Measurements from ENCODE around the gene RYR1.
A peak's percentile ranks its signal among the peaks of the same experiment; 100 is the strongest.
"Not testable (repeated sequence)": the region's sequence is repeated elsewhere in the genome, so short reads cannot be mapped to it uniquely, and the experiment has no call there.

Gene RYR1

GRCh38 chr19:38417146-38417543 is 16.3 kb upstream of the RYR1 start:
- no peaks in the 10 kb centered on the region for H3K36me3 ChIP-seq (ENCODE audit: control insufficient read depth, insufficient read depth, low read length)
- H3K4me1 ChIP-seq (ENCODE audit: control insufficient read depth, insufficient read depth, low read length, poor library complexity, severe bottlenecking), result peaks cover 5% of the 10 kb centered on the region
- H3K9me3 ChIP-seq (ENCODE audit: control insufficient read depth, low read length), result no peaks in the 10 kb centered on the region
- 91% methylated on average over 5 to 8 of the region's 8 CpGs for WGBS, 2 experiments (ENCODE audit: insufficient coverage in 2 of 2)
- H3K4me3 ChIP-seq (ENCODE audit: extremely low read depth, insufficient read depth, low read length, poor library complexity, severe bottlenecking), result no peak overlapping the region
- no peak overlapping the region for H3K27ac ChIP-seq (ENCODE audit: low read depth, low read length, severe bottlenecking)

- 9 to 10% methylated on average over 43 to 45 of the region's 49 CpGs for WGBS, 2 experiments (ENCODE audit: insufficient coverage in 2 of 2)
- H3K4me3 ChIP-seq (ENCODE audit: extremely low read depth, insufficient read depth, low read length, poor library complexity, severe bottlenecking), result peak overlapping the region; percentile 30
- H3K4me1 ChIP-seq (ENCODE audit: control insufficient read depth, insufficient read depth, low read length, poor library complexity, severe bottlenecking), result peaks cover 5% of the 10 kb centered on the region
- H3K9me3 ChIP-seq (ENCODE audit: control insufficient read depth, low read length), result no peaks in the 10 kb centered on the region
- H3K27ac ChIP-seq (ENCODE audit: low read depth, low read length, severe bottlenecking), result no peak overlapping the region
- H3K36me3 ChIP-seq (ENCODE audit: control insufficient read depth, insufficient read depth, low read length), result no peaks in the 10 kb centered on the region
Observed at GRCh38 chr19:38417544-38418506, 15.7 kb upstream of the RYR1 start.

- no peaks in the 10 kb centered on the region for H3K36me3 ChIP-seq (ENCODE audit: control insufficient read depth, insufficient read depth, low read length)
- 92 to 93% methylated on average over 8 to 9 of the region's 9 CpGs for WGBS, 2 experiments (ENCODE audit: insufficient coverage in 2 of 2)
- peaks cover 9% of the 10 kb centered on the region for H3K4me1 ChIP-seq (ENCODE audit: control insufficient read depth, insufficient read depth, low read length, poor library complexity, severe bottlenecking)
- no peak overlapping the region for H3K27ac ChIP-seq (ENCODE audit: low read depth, low read length, severe bottlenecking)
- H3K9me3 ChIP-seq (ENCODE audit: control insufficient read depth, low read length), result no peaks in the 10 kb centered on the region
- no peak overlapping the region for H3K4me3 ChIP-seq (ENCODE audit: extremely low read depth, insufficient read depth, low read length, poor library complexity, severe bottlenecking)
Observed at GRCh38 chr19:38420935-38421334, 12.6 kb upstream of the RYR1 start.

- Histone ChIP-seq H3K36me3 (ENCODE audit: control insufficient read depth, insufficient read depth, low read length) (no peaks in the 10 kb centered on the region), H3K4me1 (ENCODE audit: control insufficient read depth, insufficient read depth, low read length, poor library complexity, severe bottlenecking) (peaks cover 10% of the 10 kb centered on the region), H3K27ac (ENCODE audit: low read depth, low read length, severe bottlenecking) (no peak overlapping the region), H3K9me3 (ENCODE audit: control insufficient read depth, low read length) (no peaks in the 10 kb centered on the region), H3K4me3 (ENCODE audit: extremely low read depth, insufficient read depth, low read length, poor library complexity, severe bottlenecking) (no peak overlapping the region)
- 89 to 91% methylated on average over 10 to 14 of the region's 14 CpGs for WGBS, 2 experiments (ENCODE audit: insufficient coverage in 2 of 2)
Observed at GRCh38 chr19:38421856-38422255, 11.6 kb upstream of the RYR1 start.

GRCh38 chr19:38422438-38422837 is 11.1 kb upstream of the RYR1 start:
- H3K9me3 ChIP-seq (ENCODE audit: control insufficient read depth, low read length), result no peaks in the 10 kb centered on the region
- 87 to 92% methylated on average over 5 to 6 of the region's 7 CpGs for WGBS, 2 experiments (ENCODE audit: insufficient coverage in 2 of 2)
- H3K4me1 ChIP-seq (ENCODE audit: control insufficient read depth, insufficient read depth, low read length, poor library complexity, severe bottlenecking), result peaks cover 8% of the 10 kb centered on the region
- no peaks in the 10 kb centered on the region for H3K36me3 ChIP-seq (ENCODE audit: control insufficient read depth, insufficient read depth, low read length)
- no peak overlapping the region for H3K4me3 ChIP-seq (ENCODE audit: extremely low read depth, insufficient read depth, low read length, poor library complexity, severe bottlenecking)
- H3K27ac ChIP-seq (ENCODE audit: low read depth, low read length, severe bottlenecking), result no peak overlapping the region

GRCh38 chr19:38424272-38424671 is 9.2 kb upstream of the RYR1 start:
- Histone ChIP-seq H3K36me3 (ENCODE audit: control insufficient read depth, insufficient read depth, low read length) (no peaks in the 10 kb centered on the region), H3K9me3 (ENCODE audit: control insufficient read depth, low read length) (no peaks in the 10 kb centered on the region), H3K4me3 (ENCODE audit: extremely low read depth, insufficient read depth, low read length, poor library complexity, severe bottlenecking) (no peak overlapping the region), H3K27ac (ENCODE audit: low read depth, low read length, severe bottlenecking) (no peak overlapping the region), H3K4me1 (ENCODE audit: control insufficient read depth, insufficient read depth, low read length, poor library complexity, severe bottlenecking) (peaks cover 5% of the 10 kb centered on the region)
- WGBS, 2 experiments (ENCODE audit: insufficient coverage in 2 of 2), result 80 to 86% methylated on average over 3 to 4 of the region's 5 CpGs

GRCh38 chr19:38425222-38425809 is 8.2 kb upstream of the RYR1 start:
- Histone ChIP-seq H3K4me1 (ENCODE audit: control insufficient read depth, insufficient read depth, low read length, poor library complexity, severe bottlenecking) (peaks cover 5% of the 10 kb centered on the region), H3K36me3 (ENCODE audit: control insufficient read depth, insufficient read depth, low read length) (no peaks in the 10 kb centered on the region), H3K9me3 (ENCODE audit: control insufficient read depth, low read length) (no peaks in the 10 kb centered on the region), H3K4me3 (ENCODE audit: extremely low read depth, insufficient read depth, low read length, poor library complexity, severe bottlenecking) (no peak overlapping the region), H3K27ac (ENCODE audit: low read depth, low read length, severe bottlenecking) (no peak overlapping the region)
- 76 to 85% methylated on average over 6 of the region's 7 CpGs for WGBS, 2 experiments (ENCODE audit: insufficient coverage in 2 of 2)

- Histone ChIP-seq H3K4me3 (ENCODE audit: extremely low read depth, insufficient read depth, low read length, poor library complexity, severe bottlenecking) (no peak within 1 kb of the TSS), H3K27ac (ENCODE audit: low read depth, low read length, severe bottlenecking) (no peak within 1 kb of the TSS), H3K4me1 (ENCODE audit: control insufficient read depth, insufficient read depth, low read length, poor library complexity, severe bottlenecking) (peaks cover 5% of the 10 kb centered on the region), H3K9me3 (ENCODE audit: control insufficient read depth, low read length) (no peaks in the 10 kb centered on the region), H3K36me3 (ENCODE audit: control insufficient read depth, insufficient read depth, low read length) (no peaks in the 10 kb centered on the region)
- 58 to 68% methylated on average over 6 to 9 of the region's 20 CpGs for WGBS, 2 experiments (ENCODE audit: insufficient coverage in 2 of 2)
Observed at GRCh38 chr19:38425810-38426466, 7.6 kb upstream of the RYR1 start, which contains the start of gene RASGRP4. RASGRP4 (minus strand) TSS chr19:38426219; CDS start chr19:38426091, 128 bp downstream.

GRCh38 chr19:38427035-38427677 is 6.3 kb upstream of the RYR1 start:
- WGBS, 2 experiments (ENCODE audit: insufficient coverage in 2 of 2), result 85 to 88% methylated on average over 10 to 13 of the region's 17 CpGs
- H3K27ac ChIP-seq (ENCODE audit: low read depth, low read length, severe bottlenecking); H3K4me3 ChIP-seq (ENCODE audit: extremely low read depth, insufficient read depth, low read length, poor library complexity, severe bottlenecking); H3K36me3 ChIP-seq (ENCODE audit: control insufficient read depth, insufficient read depth, low read length); H3K9me3 ChIP-seq (ENCODE audit: control insufficient read depth, low read length); H3K4me1 ChIP-seq (ENCODE audit: control insufficient read depth, insufficient read depth, low read length, poor library complexity, severe bottlenecking): not testable (repeated sequence)

GRCh38 chr19:38429055-38429810 is 4.3 kb upstream of the RYR1 start:
- Histone ChIP-seq H3K4me1 (ENCODE audit: control insufficient read depth, insufficient read depth, low read length, poor library complexity, severe bottlenecking) (peaks cover 5% of the 10 kb centered on the region), H3K27ac (ENCODE audit: low read depth, low read length, severe bottlenecking) (no peak overlapping the region), H3K9me3 (ENCODE audit: control insufficient read depth, low read length) (no peaks in the 10 kb centered on the region), H3K36me3 (ENCODE audit: control insufficient read depth, insufficient read depth, low read length) (no peaks in the 10 kb centered on the region), H3K4me3 (ENCODE audit: extremely low read depth, insufficient read depth, low read length, poor library complexity, severe bottlenecking) (no peak overlapping the region)
- WGBS, 2 experiments (ENCODE audit: insufficient coverage in 2 of 2), result 89% methylated on average over 12 of the region's 14 CpGs

Data from mesodermal cell (in vitro differentiated cells).